ENCODE results near the gene PCSK6.

PCSK6 gene

DNA sequence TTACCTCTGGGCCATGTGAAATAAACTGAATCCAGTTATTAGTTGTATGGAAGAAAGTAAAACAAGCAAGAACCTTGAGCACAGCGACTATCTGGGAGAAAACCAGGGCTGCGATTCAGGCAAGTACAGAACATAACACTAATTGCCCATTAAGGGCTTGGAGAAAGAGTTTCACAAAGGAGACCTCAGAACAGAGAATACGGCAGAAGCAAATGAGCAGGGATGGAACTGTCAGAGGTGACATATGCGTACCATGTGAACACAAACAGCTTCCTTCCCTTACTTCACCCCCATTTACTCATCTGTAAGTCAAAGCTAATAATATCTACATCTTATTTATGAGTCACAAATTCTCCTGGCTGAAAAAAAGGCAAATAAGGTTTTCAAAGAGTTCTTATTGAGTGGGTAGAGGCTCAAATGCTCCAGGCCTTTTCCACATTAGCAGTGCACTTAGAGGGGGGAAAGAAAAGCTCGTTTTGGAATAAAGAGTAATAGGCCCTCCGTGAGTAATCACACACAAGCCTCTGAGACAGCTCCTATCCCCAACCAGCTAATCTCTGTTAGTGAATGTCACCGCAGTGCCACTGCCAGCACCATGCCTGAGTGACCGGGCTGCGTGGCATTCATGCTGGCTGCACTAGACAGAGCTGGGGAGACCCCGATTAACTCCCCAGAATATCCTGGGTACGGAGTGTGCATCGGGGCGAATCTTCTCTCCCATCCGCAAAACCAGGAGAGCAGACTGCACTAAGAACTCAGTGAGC, 2.6 kb downstream of the PCSK6 start:
- no peak for TF ChIP-seq CTCF (IDR thresholded peaks at IDR 0.05; ENCODE audit: insufficient read depth, low read length, poor library complexity, severe bottlenecking)
- H3K27me3 ChIP-seq (replicated peaks; ENCODE audit: control insufficient read depth, insufficient read depth, low read length) = no peaks in the 10 kb centered on the region; the same call in none of the 2 replicates
- no peak for DNase-seq (ENCODE audit: extremely low read depth, insufficient read length)
- no peak overlapping the region for H3K4me3 ChIP-seq (replicated peaks; ENCODE audit: low read depth, low read length)
- no peaks in the 10 kb centered on the region for H3K36me3 ChIP-seq (ENCODE audit: control insufficient read depth, insufficient read depth, low read length)

GRCh38 chr15:101483462-101483861, 6.0 kb downstream of the PCSK6 start:
- Histone ChIP-seq H3K27me3 (replicated peaks; ENCODE audit: control insufficient read depth, insufficient read depth, low read length) (peaks cover 2% of the 10 kb centered on the region), H3K4me3 (replicated peaks; ENCODE audit: low read depth, low read length) (no peak overlapping the region), H3K36me3 (ENCODE audit: control insufficient read depth, insufficient read depth, low read length) (no peaks in the 10 kb centered on the region)
- no peak for DNase-seq (ENCODE audit: extremely low read depth, insufficient read length)
- no peak for TF ChIP-seq CTCF (IDR thresholded peaks at IDR 0.05; ENCODE audit: insufficient read depth, low read length, poor library complexity, severe bottlenecking)

- H3K36me3 ChIP-seq (ENCODE audit: control insufficient read depth, insufficient read depth, low read length) = no peaks in the 10 kb centered on the region
- TF ChIP-seq CTCF (IDR thresholded peaks at IDR 0.05; ENCODE audit: insufficient read depth, low read length, poor library complexity, severe bottlenecking) = no peak
- DNase-seq (ENCODE audit: extremely low read depth, insufficient read length) = no peak
- H3K27me3 ChIP-seq (replicated peaks; ENCODE audit: control insufficient read depth, insufficient read depth, low read length) = peaks cover 2% of the 10 kb centered on the region; the same call in 1 of the 2 replicates
- no peak overlapping the region for H3K4me3 ChIP-seq (replicated peaks; ENCODE audit: low read depth, low read length)
These were observed 6.8 kb downstream of the PCSK6 start for GRCh38 chr15:101482526-101483371.

DNA sequence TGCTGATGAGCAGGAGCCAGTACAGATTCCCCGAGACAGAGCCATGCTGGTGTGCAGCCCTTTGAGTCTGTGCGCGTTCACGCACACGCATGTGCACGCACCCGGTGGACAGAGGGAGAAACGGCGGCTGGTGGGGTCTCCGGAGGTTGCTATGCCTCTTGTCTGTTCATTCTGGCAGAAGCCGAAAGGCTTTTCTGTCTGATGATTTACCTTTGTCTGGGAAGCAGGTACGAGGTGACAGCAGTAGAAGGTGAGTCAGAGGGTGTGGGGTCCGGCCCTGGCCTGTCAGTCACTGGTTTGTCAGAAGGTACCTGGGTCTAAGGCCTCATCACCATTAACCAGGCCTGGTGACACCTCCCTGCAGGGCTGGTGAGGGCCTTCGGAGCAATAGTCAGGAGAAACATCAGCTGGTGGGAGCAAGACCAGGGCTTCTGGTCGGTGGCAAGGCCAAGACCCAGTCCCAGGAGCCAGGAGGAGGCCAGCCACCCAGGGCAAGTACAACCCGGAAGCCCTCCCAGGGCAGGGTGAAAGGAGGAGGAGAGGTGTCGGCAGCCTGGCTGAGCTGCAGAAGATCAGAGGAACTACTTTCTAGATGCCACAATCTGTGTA, 7.5 kb downstream of the PCSK6 start:
- TF ChIP-seq CTCF (IDR thresholded peaks at IDR 0.05; ENCODE audit: insufficient read depth, low read length, poor library complexity, severe bottlenecking) = no peak
- Histone ChIP-seq H3K27me3 (replicated peaks; ENCODE audit: control insufficient read depth, insufficient read depth, low read length) (peaks cover 2% of the 10 kb centered on the region; the same call in 1 of the 2 replicates), H3K4me3 (replicated peaks; ENCODE audit: low read depth, low read length) (no peak overlapping the region), H3K36me3 (ENCODE audit: control insufficient read depth, insufficient read depth, low read length) (no peaks in the 10 kb centered on the region)
- DNase-seq (ENCODE audit: extremely low read depth, insufficient read length) = no peak

GRCh38 chr15:101481381-101481705, 8.2 kb downstream of the PCSK6 start:
- TF ChIP-seq CTCF (IDR thresholded peaks at IDR 0.05; ENCODE audit: insufficient read depth, low read length, poor library complexity, severe bottlenecking) = no peak
- H3K27me3 ChIP-seq (replicated peaks; ENCODE audit: control insufficient read depth, insufficient read depth, low read length) = peaks cover 2% of the 10 kb centered on the region; the same call in 1 of the 2 replicates
- no peaks in the 10 kb centered on the region for H3K36me3 ChIP-seq (ENCODE audit: control insufficient read depth, insufficient read depth, low read length)
- no peak for DNase-seq (ENCODE audit: extremely low read depth, insufficient read length)
- H3K4me3 ChIP-seq (replicated peaks; ENCODE audit: low read depth, low read length) = no peak overlapping the region

Data from GM06990 (cell line).